HG03342 (cell line): Measurements from ENCODE around the gene VCL.
"Not testable (repeated sequence)": the region's sequence is repeated elsewhere in the genome, so short reads cannot be mapped to it uniquely, and the experiment has no call there.

Experiments
- ATAC-seq: cut with Tn5 transposase; IDR thresholded peaks from one replicate; pipeline ENCODE4 v1.9.1; 2021; ENCODE audit warnings: mild to moderate bottlenecking, moderate library complexity; ENCODE audit not compliant: unreplicated experiment

The VCL gene

GRCh38 chr10:73997787-73998622, at the start of gene VCL:
VCL (plus strand) TSS chr10:73998116; CDS start chr10:73998208, 92 bp downstream.
- peak; percentile 96 for ATAC-seq

GRCh38 chr10:73948947-73949633, 48.8 kb upstream of the VCL start:
- no peak for ATAC-seq

GRCh38 chr10:73950155-73950948, 47.6 kb upstream of the VCL start:
- ATAC-seq: no peak

- ATAC-seq: no peak
Measured at GRCh38 chr10:73953665-73954064, 44.3 kb upstream of the VCL start.

- ATAC-seq: no peak
Measured at GRCh38 chr10:73954737-73955136, 43.2 kb upstream of the VCL start.

GRCh38 chr10:73955719-73956118, 42.2 kb upstream of the VCL start:
- ATAC-seq: no peak

GRCh38 chr10:73956476-73957359, 41.2 kb upstream of the VCL start:
- ATAC-seq: peak; percentile 54

- ATAC-seq: no peak
Measured at GRCh38 chr10:73959484-73960243, 38.3 kb upstream of the VCL start.

GRCh38 chr10:73962386-73962785, 35.5 kb upstream of the VCL start:
- no peak for ATAC-seq

GRCh38 chr10:73963533-73963932, 34.4 kb upstream of the VCL start:
- not testable (repeated sequence) for ATAC-seq

- ATAC-seq: no peak
Measured at GRCh38 chr10:73964743-73965142, 33.2 kb upstream of the VCL start.

GRCh38 chr10:73965267-73965889, 32.5 kb upstream of the VCL start:
- not testable (repeated sequence) for ATAC-seq

GRCh38 chr10:73965890-73966768, 31.8 kb upstream of the VCL start:
- ATAC-seq: no peak

GRCh38 chr10:73967022-73967429, 30.9 kb upstream of the VCL start:
- ATAC-seq: no peak

GRCh38 chr10:73967544-73967943, 30.4 kb upstream of the VCL start:
- ATAC-seq: no peak

- no peak for ATAC-seq
Measured at GRCh38 chr10:73968098-73968521, 29.8 kb upstream of the VCL start.

- ATAC-seq: no peak
Measured at GRCh38 chr10:73969224-73969841, 28.6 kb upstream of the VCL start.

- ATAC-seq: no peak
Measured at GRCh38 chr10:73970845-73971244, 27.1 kb upstream of the VCL start.
